ENCODE results near the gene ABHD17B. TPM values are rescaled to one million over a fixed set of nuclear protein-coding genes. Genes with fewer than 3 reads are reported as not detected.
A peak's percentile ranks its signal among the peaks of the same experiment; 100 is the strongest.

ABHD17B gene
- total RNA-seq, 1 donor from 2014 or later: 12.5 TPM

GRCh38 chr9:71915495-71915894 is 4.5 kb upstream of the ABHD17B start:
- H3K9me3 Mint-ChIP-seq (ENCODE audit: low read depth): no peaks in the 10 kb centered on the region
- TF ChIP-seq CTCF (IDR thresholded peaks at IDR 0.05): no peak
- no peak overlapping the region for H3K27ac Mint-ChIP-seq (ENCODE audit: unreplicated experiment)
- H3K4me1 Mint-ChIP-seq (ENCODE audit: low read depth): peaks cover 34% of the 10 kb centered on the region
- DNase-seq (ENCODE audit: low spot score): no peak
- no peaks in the 10 kb centered on the region for H3K27me3 Mint-ChIP-seq (ENCODE audit: low read depth)
- H3K36me3 Mint-ChIP-seq (ENCODE audit: low read depth): peaks cover 2% of the 10 kb centered on the region
- no peak overlapping the region for H3K4me3 Mint-ChIP-seq (ENCODE audit: unreplicated experiment)

- Mint-ChIP-seq H3K4me3 (ENCODE audit: unreplicated experiment) (peak overlapping the region; percentile 99), H3K9me3 (ENCODE audit: low read depth) (no peaks in the 10 kb centered on the region), H3K27me3 (ENCODE audit: low read depth) (no peaks in the 10 kb centered on the region), H3K27ac (ENCODE audit: unreplicated experiment) (peak overlapping the region; percentile 100), H3K36me3 (ENCODE audit: low read depth) (peaks cover 2% of the 10 kb centered on the region), H3K4me1 (ENCODE audit: low read depth) (peaks cover 50% of the 10 kb centered on the region)
- DNase-seq (ENCODE audit: low spot score): no peak
- no peak for TF ChIP-seq CTCF (IDR thresholded peaks at IDR 0.05)
These were observed 929 bp upstream of the ABHD17B start for GRCh38 chr9:71911908-71912335.

GRCh38 chr9:71910650-71911060 is 338 bp downstream of the ABHD17B start:
- Mint-ChIP-seq H3K27ac (ENCODE audit: unreplicated experiment) (peak overlapping the region; percentile 100), H3K4me3 (ENCODE audit: unreplicated experiment) (peak overlapping the region; percentile 99), H3K9me3 (ENCODE audit: low read depth) (no peaks in the 10 kb centered on the region), H3K4me1 (ENCODE audit: low read depth) (peaks cover 51% of the 10 kb centered on the region), H3K36me3 (ENCODE audit: low read depth) (peaks cover 2% of the 10 kb centered on the region), H3K27me3 (ENCODE audit: low read depth) (no peaks in the 10 kb centered on the region)
- TF ChIP-seq CTCF (IDR thresholded peaks at IDR 0.05): peak; percentile 45
- DNase-seq (ENCODE audit: low spot score): no peak

GRCh38 chr9:71909887-71910649 is 925 bp downstream of the ABHD17B start:
- peak overlapping the region; percentile 99 for H3K4me3 Mint-ChIP-seq (ENCODE audit: unreplicated experiment)
- no peaks in the 10 kb centered on the region for H3K9me3 Mint-ChIP-seq (ENCODE audit: low read depth)
- H3K36me3 Mint-ChIP-seq (ENCODE audit: low read depth): peaks cover 2% of the 10 kb centered on the region
- H3K27ac Mint-ChIP-seq (ENCODE audit: unreplicated experiment): peak overlapping the region; percentile 96
- H3K4me1 Mint-ChIP-seq (ENCODE audit: low read depth): peaks cover 51% of the 10 kb centered on the region
- no peak for DNase-seq (ENCODE audit: low spot score)
- no peak for TF ChIP-seq CTCF (IDR thresholded peaks at IDR 0.05)
- H3K27me3 Mint-ChIP-seq (ENCODE audit: low read depth): no peaks in the 10 kb centered on the region

DNA sequence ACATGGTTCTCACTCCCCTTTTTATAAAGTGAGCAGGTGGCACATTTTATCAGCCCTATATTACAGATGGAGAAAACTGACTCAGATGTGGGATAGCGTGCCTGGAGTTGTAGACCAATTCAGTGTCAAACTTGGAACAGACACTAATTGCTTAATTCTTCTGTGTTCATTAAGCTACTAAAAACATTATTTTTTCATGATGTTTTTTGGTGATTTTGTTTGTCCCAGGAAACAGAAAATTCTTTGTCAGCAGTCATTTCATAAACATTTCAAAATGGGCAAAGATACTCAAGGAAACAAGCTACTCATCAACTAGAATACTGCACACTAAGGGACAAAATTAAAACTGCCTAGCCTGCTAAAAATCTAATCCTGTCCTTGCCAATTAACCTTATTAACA is 2.2 kb downstream of the ABHD17B start:
- no peaks in the 10 kb centered on the region for H3K9me3 Mint-ChIP-seq (ENCODE audit: low read depth)
- H3K36me3 Mint-ChIP-seq (ENCODE audit: low read depth): peaks cover 2% of the 10 kb centered on the region
- H3K4me1 Mint-ChIP-seq (ENCODE audit: low read depth): peaks cover 48% of the 10 kb centered on the region
- no peak overlapping the region for H3K27ac Mint-ChIP-seq (ENCODE audit: unreplicated experiment)
- TF ChIP-seq CTCF (IDR thresholded peaks at IDR 0.05): no peak
- H3K4me3 Mint-ChIP-seq (ENCODE audit: unreplicated experiment): peak overlapping the region; percentile 99
- H3K27me3 Mint-ChIP-seq (ENCODE audit: low read depth): no peaks in the 10 kb centered on the region
- DNase-seq (ENCODE audit: low spot score): no peak

Measured in chondrocyte (in vitro differentiated cells).